ENCODE measurements around the gene TRHDE. TPM values are rescaled to one million over a fixed set of nuclear protein-coding genes. Genes with fewer than 3 reads are reported as not detected.

TRHDE gene
- polyA plus RNA-seq, result not detected

- peaks cover 36% of the 10 kb centered on the region for H3K27me3 Mint-ChIP-seq
- no peak within 1 kb of the TSS for H3K27ac Mint-ChIP-seq
- peaks cover 0 to 2% (median 0%) of the 10 kb centered on the region in 3 donors for H3K4me1 Mint-ChIP-seq
- H3K36me3 Mint-ChIP-seq, result no peaks in the 10 kb centered on the region
- H3K9me3 Mint-ChIP-seq, result no peaks in the 10 kb centered on the region
- peak within 1 kb of the TSS in 2 of 4 donors; percentile 30 to 65 for H3K4me3 Mint-ChIP-seq
Observed at GRCh38 chr12:72272091-72272661, at the start of gene TRHDE. TRHDE (plus strand) TSS chr12:72272370; CDS start chr12:72272644, 274 bp downstream.

- Mint-ChIP-seq H3K36me3 (no peaks in the 10 kb centered on the region), H3K9me3 (peaks cover 2 to 4% (median 4%) of the 10 kb centered on the region in 3 donors), H3K4me3 (no peak overlapping the region)
Observed at GRCh38 chr12:72226510-72226909, 45.7 kb upstream of the TRHDE start.

DNA sequence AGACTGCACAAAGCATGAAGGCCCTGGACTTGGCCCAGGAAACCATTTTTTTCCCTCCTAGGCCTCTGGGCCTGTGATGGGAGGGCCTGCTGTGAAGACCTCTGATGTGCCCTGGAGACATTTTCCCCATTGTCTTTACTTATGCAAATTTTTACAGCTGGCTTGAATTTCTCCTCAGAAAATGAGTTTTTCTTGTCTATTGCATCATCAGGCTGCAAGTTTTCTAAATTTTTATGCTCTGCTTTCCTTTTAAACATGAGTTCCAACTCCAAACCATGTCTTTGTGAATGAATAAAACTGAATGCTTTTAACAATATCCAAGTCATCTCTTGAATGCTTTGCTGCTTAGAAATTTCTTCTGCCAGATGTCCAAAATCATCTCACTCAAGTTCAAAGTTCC lies 43.7 kb upstream of the TRHDE start:
- Mint-ChIP-seq H3K4me1 (no peaks in the 10 kb centered on the region), H3K27ac (no peak overlapping the region), H3K36me3 (no peaks in the 10 kb centered on the region), H3K9me3 (peaks cover 0 to 4% (median 4%) of the 10 kb centered on the region in 3 donors), H3K4me3 (no peak overlapping the region), H3K27me3 (no peaks in the 10 kb centered on the region)

More at GRCh38 chr12:72226510-72226909, 45.7 kb upstream of the TRHDE start:
- no peak overlapping the region for H3K27ac Mint-ChIP-seq
- no peaks in the 10 kb centered on the region for H3K4me1 Mint-ChIP-seq
- H3K27me3 Mint-ChIP-seq, result no peaks in the 10 kb centered on the region

DNA sequence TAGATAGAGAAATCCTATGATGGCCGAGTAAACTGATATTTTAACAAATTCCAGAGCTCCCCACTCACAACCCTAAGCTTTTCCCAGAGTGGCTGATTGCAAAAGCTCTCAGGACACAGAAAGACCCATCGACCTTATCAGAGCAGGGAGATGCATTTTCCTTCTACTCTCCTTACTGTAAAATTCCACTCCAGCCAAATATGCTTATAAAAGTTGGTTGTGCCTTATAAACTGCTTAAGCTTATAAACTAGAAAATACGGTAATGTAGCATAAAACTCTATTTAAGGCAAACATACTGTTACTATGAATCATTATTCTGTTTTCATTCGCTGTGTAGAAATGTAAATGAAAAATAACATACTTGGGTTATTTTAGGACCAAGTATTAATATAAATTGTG lies 41.6 kb upstream of the TRHDE start:
- Mint-ChIP-seq H3K27me3 (no peaks in the 10 kb centered on the region), H3K9me3 (peaks cover 0 to 4% (median 4%) of the 10 kb centered on the region in 3 donors), H3K4me1 (no peaks in the 10 kb centered on the region), H3K4me3 (no peak overlapping the region), H3K36me3 (peaks cover 2% of the 10 kb centered on the region), H3K27ac (no peak overlapping the region)

DNA sequence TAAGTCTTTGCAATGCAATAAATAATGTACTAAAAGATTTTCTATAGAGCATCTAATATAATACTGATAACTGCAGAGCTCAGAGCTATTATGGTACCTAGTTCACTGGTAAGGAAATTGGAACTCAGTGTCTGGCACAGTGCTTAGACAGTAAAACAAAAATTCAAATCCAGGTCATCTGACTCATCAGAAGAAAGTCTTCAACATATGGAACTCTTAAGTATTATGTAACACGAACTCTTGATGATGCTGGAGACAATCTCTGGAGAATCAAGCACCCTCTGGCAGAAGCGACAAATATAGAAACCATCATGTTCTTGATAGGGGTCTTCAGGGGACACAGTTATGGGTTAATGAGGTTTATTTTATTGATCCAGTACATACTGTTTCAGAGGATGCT lies 37.3 kb upstream of the TRHDE start:
- H3K27me3 Mint-ChIP-seq, result no peaks in the 10 kb centered on the region
- no peak overlapping the region for H3K27ac Mint-ChIP-seq
- no peak overlapping the region for H3K4me3 Mint-ChIP-seq
- H3K4me1 Mint-ChIP-seq, result no peaks in the 10 kb centered on the region
- peaks cover 2% of the 10 kb centered on the region for H3K36me3 Mint-ChIP-seq
- peaks cover 0 to 2% (median 0%) of the 10 kb centered on the region in 3 donors for H3K9me3 Mint-ChIP-seq

DNA sequence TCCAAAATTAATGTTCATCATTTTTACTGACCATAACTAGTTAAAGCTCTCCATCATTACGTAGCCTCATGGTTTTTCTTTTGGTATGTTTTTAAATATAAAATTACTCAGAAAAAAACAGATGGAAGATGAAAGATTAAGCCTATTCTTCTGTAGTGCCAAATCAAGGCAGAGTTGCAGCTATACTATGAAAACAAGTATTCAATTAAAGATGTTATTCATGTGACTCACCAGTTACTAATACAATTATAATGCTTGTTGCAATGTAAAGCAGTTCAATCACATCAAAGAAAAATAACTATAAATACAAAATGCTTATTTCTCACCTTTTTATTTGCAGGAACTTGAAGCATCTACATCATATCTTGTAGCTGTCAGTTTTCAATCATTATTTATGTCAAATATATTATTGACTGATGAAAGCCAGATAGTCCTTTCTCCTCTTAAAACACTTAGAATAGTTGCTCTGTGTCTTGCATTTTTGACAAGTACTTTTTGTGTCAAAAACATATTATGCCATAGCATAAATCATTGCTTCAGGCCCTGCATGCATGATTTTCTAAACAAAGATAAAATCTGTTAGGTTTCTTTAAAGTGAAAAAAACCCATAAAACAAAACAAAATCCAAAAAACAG lies 36.0 kb upstream of the TRHDE start:
- H3K9me3 Mint-ChIP-seq, result peaks cover 0 to 2% (median 0%) of the 10 kb centered on the region in 3 donors
- H3K27me3 Mint-ChIP-seq, result no peaks in the 10 kb centered on the region
- no peak overlapping the region for H3K27ac Mint-ChIP-seq
- no peak overlapping the region for H3K4me3 Mint-ChIP-seq
- H3K4me1 Mint-ChIP-seq, result no peaks in the 10 kb centered on the region
- H3K36me3 Mint-ChIP-seq, result peaks cover 2% of the 10 kb centered on the region

DNA sequence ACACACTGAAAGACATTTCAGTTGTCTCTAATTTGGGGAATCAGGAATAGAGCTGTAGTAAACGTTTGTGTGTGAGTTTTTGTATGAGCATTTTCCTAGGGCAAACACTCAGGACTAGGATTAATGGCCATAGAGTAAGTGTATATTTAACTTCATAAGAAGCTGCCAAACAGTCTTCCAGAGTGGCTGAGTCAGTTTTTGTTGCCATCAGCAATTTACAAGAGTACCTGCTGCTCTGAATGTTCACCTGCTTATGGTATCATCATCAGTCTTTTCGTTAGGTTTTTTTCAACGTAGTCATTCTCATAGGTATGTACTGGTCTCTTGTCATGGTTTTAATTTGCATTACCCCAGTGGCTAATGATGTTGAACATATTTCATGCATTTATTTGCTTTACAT lies 30.6 kb upstream of the TRHDE start:
- Mint-ChIP-seq H3K36me3 (no peaks in the 10 kb centered on the region), H3K27ac (no peak overlapping the region), H3K27me3 (no peaks in the 10 kb centered on the region), H3K4me3 (no peak overlapping the region), H3K4me1 (no peaks in the 10 kb centered on the region), H3K9me3 (peaks cover 0 to 4% (median 2%) of the 10 kb centered on the region in 3 donors)

DNA sequence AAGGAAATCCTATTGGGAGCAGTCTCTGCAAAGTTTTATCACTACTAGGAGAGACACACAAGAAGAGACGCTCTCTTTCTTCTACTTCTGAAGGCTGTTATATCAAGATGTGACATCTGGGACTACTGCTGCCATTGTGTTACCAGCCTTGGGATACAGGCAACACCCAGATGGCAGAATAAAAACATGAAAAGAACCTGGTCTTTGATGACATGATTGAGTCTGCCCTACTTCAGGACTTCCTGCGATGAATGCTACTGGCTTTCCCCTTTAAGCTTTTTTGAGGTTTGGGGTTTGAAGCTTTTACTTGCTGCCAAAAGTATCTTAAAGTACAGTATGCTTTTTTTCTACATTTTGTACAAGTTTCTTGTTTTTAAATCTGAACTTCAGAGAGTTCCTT lies 29.2 kb upstream of the TRHDE start:
- H3K36me3 Mint-ChIP-seq, result no peaks in the 10 kb centered on the region
- no peaks in the 10 kb centered on the region for H3K4me1 Mint-ChIP-seq
- peaks cover 0 to 4% (median 2%) of the 10 kb centered on the region in 3 donors for H3K9me3 Mint-ChIP-seq
- no peak overlapping the region for H3K27ac Mint-ChIP-seq
- no peaks in the 10 kb centered on the region for H3K27me3 Mint-ChIP-seq
- no peak overlapping the region for H3K4me3 Mint-ChIP-seq

GRCh38 chr12:72246370-72246769 lies 25.8 kb upstream of the TRHDE start:
- no peaks in the 10 kb centered on the region for H3K36me3 Mint-ChIP-seq
- peaks cover 2 to 6% (median 4%) of the 10 kb centered on the region in 3 donors for H3K9me3 Mint-ChIP-seq
- H3K27ac Mint-ChIP-seq, result no peak overlapping the region
- no peaks in the 10 kb centered on the region for H3K4me1 Mint-ChIP-seq
- no peaks in the 10 kb centered on the region for H3K27me3 Mint-ChIP-seq
- H3K4me3 Mint-ChIP-seq, result no peak overlapping the region

GRCh38 chr12:72250346-72250745 lies 21.8 kb upstream of the TRHDE start:
- no peak overlapping the region for H3K27ac Mint-ChIP-seq

DNA sequence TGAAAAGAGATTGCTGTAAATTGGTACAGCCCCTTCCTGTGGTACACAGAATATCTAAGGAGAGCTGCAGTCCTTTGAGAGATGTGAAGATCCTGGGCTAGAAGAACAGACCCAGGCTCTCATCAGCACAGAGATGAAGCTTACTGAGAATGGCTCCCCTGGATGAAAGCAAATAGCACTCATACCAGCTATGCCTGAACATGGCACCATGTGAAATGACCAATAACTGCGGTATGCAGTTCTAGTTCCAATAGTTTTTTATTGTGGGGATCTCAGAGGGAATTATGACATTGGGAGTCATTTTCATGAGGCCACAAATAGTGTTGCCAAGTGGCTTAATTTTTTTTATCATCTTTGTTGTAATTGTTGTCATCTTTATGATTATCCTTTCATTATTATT lies 15.4 kb upstream of the TRHDE start:
- H3K4me1 Mint-ChIP-seq, result no peaks in the 10 kb centered on the region
- H3K27me3 Mint-ChIP-seq, result peaks cover under 1% of the 10 kb centered on the region
- no peak overlapping the region for H3K27ac Mint-ChIP-seq
- H3K4me3 Mint-ChIP-seq, result no peak overlapping the region
- H3K36me3 Mint-ChIP-seq, result no peaks in the 10 kb centered on the region
- peaks cover 0 to 10% (median 1%) of the 10 kb centered on the region in 3 donors for H3K9me3 Mint-ChIP-seq

More at GRCh38 chr12:72250346-72250745, 21.8 kb upstream of the TRHDE start:
- no peaks in the 10 kb centered on the region for H3K27me3 Mint-ChIP-seq
- no peaks in the 10 kb centered on the region for H3K36me3 Mint-ChIP-seq
- H3K9me3 Mint-ChIP-seq, result peaks cover 1 to 11% (median 4%) of the 10 kb centered on the region in 3 donors
- H3K4me3 Mint-ChIP-seq, result no peak overlapping the region
- H3K4me1 Mint-ChIP-seq, result no peaks in the 10 kb centered on the region

GRCh38 chr12:72261885-72262284 lies 10.3 kb upstream of the TRHDE start:
- H3K9me3 Mint-ChIP-seq, result no peaks in the 10 kb centered on the region
- H3K36me3 Mint-ChIP-seq, result no peaks in the 10 kb centered on the region
- H3K4me3 Mint-ChIP-seq, result no peak overlapping the region
- peaks cover 3% of the 10 kb centered on the region for H3K27me3 Mint-ChIP-seq
- no peaks in the 10 kb centered on the region for H3K4me1 Mint-ChIP-seq
- no peak overlapping the region for H3K27ac Mint-ChIP-seq

DNA sequence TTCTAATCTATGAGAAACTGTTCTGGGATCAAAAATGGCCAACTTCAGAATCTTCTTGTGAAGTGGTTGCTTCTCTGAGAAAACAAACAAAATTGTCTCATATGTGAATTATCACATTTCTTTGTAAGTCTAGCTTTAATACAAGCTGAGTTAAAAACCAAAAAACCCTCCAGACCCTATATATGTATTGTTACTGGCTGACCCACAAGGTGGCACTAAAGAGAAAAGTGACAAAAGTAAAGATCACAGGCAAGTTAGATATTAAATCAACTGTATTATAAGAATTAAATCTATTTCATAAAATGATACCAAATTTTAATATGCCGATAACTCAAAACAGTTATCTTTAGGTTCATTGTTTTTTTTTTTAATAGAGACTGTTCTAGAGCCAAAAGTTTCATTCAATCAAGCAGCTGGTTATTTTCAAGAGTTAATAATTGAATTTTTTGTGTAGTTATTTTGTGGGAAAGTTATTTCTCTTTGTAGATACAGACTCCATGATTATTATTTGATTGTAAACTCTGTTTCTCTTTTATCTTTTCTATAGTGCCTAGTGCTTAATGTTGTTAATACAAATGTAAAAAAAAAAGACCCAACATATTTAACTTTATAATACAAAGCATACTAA lies 7.5 kb upstream of the TRHDE start:
- Mint-ChIP-seq H3K4me1 (no peaks in the 10 kb centered on the region), H3K27me3 (peaks cover 3% of the 10 kb centered on the region), H3K27ac (no peak overlapping the region)

GRCh38 chr12:72267974-72268373 lies 4.2 kb upstream of the TRHDE start:
- H3K9me3 Mint-ChIP-seq, result no peaks in the 10 kb centered on the region
- H3K27ac Mint-ChIP-seq, result no peak overlapping the region
- H3K4me1 Mint-ChIP-seq, result no peaks in the 10 kb centered on the region
- H3K27me3 Mint-ChIP-seq, result peaks cover 15% of the 10 kb centered on the region
- no peak overlapping the region for H3K4me3 Mint-ChIP-seq
- no peaks in the 10 kb centered on the region for H3K36me3 Mint-ChIP-seq

More for the DNA sequence above, 7.5 kb upstream of the TRHDE start:
- no peak overlapping the region for H3K4me3 Mint-ChIP-seq
- no peaks in the 10 kb centered on the region for H3K9me3 Mint-ChIP-seq
- H3K36me3 Mint-ChIP-seq, result no peaks in the 10 kb centered on the region

- no peaks in the 10 kb centered on the region for H3K36me3 Mint-ChIP-seq
- no peak overlapping the region for H3K4me3 Mint-ChIP-seq
- no peaks in the 10 kb centered on the region for H3K9me3 Mint-ChIP-seq
- H3K27me3 Mint-ChIP-seq, result peaks cover 18% of the 10 kb centered on the region
- H3K27ac Mint-ChIP-seq, result no peak overlapping the region
- no peaks in the 10 kb centered on the region for H3K4me1 Mint-ChIP-seq
Observed at GRCh38 chr12:72268386-72268785, 3.8 kb upstream of the TRHDE start.

DNA sequence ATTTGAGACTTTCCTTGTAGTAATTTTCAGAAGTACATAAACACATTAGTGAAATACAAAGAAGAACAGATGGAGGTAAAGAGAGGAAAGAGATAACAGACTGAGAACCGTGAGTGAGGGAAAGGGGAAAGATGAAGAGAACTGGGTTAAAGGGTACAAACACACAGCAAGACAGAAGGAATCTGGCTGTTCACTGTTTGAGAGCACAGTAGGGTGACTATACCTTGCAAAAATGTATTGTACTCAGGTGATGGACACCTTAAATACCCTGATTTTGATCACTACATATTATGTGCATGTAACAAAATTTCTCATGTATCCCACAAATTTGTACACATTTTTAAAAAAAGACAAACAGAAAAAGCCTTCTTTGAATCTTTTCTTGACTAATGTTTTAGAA lies 2.7 kb upstream of the TRHDE start:
- Mint-ChIP-seq H3K4me1 (peaks cover 0 to 2% (median 0%) of the 10 kb centered on the region in 3 donors), H3K36me3 (no peaks in the 10 kb centered on the region), H3K9me3 (no peaks in the 10 kb centered on the region), H3K27ac (no peak overlapping the region), H3K27me3 (peaks cover 27% of the 10 kb centered on the region), H3K4me3 (no peak overlapping the region)

All from IgD-negative memory B cell (primary cell).